ENCODE measurements around the gene CNST.

GRCh38 chr1:246608616-246609376 is 42.5 kb downstream of the CNST start:
- TF ChIP-seq, protein P1, sequence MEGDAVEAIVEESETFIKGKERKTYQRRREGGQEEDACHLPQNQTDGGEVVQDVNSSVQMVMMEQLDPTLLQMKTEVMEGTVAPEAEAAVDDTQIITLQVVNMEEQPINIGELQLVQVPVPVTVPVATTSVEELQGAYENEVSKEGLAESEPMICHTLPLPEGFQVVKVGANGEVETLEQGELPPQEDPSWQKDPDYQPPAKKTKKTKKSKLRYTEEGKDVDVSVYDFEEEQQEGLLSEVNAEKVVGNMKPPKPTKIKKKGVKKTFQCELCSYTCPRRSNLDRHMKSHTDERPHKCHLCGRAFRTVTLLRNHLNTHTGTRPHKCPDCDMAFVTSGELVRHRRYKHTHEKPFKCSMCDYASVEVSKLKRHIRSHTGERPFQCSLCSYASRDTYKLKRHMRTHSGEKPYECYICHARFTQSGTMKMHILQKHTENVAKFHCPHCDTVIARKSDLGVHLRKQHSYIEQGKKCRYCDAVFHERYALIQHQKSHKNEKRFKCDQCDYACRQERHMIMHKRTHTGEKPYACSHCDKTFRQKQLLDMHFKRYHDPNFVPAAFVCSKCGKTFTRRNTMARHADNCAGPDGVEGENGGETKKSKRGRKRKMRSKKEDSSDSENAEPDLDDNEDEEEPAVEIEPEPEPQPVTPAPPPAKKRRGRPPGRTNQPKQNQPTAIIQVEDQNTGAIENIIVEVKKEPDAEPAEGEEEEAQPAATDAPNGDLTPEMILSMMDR (IDR thresholded peaks at IDR 0.05) = no peak
- TF ChIP-seq POLR2AphosphoS5 (IDR thresholded peaks at IDR 0.05) (peak; percentile 14 to 81 (median 59)), EP300 (IDR thresholded peaks at IDR 0.05) (peak; percentile 1), POLR2A (IDR thresholded peaks at IDR 0.05) (no peak)

Data from suprapubic skin (tissue), 4 donors.